Ovary (tissue), 9 donors: ENCODE measurements around the gene ERLIN1. TPM values are rescaled to one million over a fixed set of nuclear protein-coding genes. Genes with fewer than 3 reads are reported as not detected.

ENCODE experiments used
- DNase-seq, 5 donors: peaks; one replicate each; pipeline ENCODE4 v3.0.0-alpha.2; 2019 to 2020
- H3K27ac ChIP-seq, 2 donors: fragments of 200-600 bp; one replicate each; pipeline versions ENCODE4 v1.5.1 to v1.8.0; 2019 to 2022
- H3K27me3 ChIP-seq: fragments of 200-600 bp; one replicate; pipeline ENCODE4 v1.8.0; 2022
- H3K36me3 ChIP-seq: fragments of 200-600 bp; sonication (generic); one replicate; pipeline ENCODE4 v1.5.1; 2019
- H3K4me1 ChIP-seq: one replicate; pipeline ENCODE4 v1.8.1; 2013; ENCODE audit warnings: mild to moderate bottlenecking, moderate library complexity; ENCODE audit not compliant: insufficient read depth
- H3K4me3 ChIP-seq: fragments of 200-600 bp; sonication (generic); one replicate; pipeline ENCODE4 v1.5.1; 2017
- H3K9me3 ChIP-seq, 2 donors: fragments of 200-600 bp in 1 of 2; sonication (generic) in 1 of 2; one replicate each; pipeline versions ENCODE4 v1.5.1 to v1.8.1; 2013 to 2019; ENCODE audit warnings: mild to moderate bottlenecking in 1 of 2, moderate library complexity in 1 of 2
- EP300 ChIP-seq: sonication (generic); formaldehyde crosslinking; IDR thresholded peaks from one replicate; pipeline ENCODE4 v1.6.1; 2017; ENCODE audit warnings: antibody characterized with exemption
- POLR2A ChIP-seq: fragments of 450-650 bp; IDR thresholded peaks from one replicate; pipeline ENCODE4 v1.6.1; 2017; ENCODE audit warnings: antibody characterized with exemption, mild to moderate bottlenecking, moderate library complexity
- WGBS, 3 donors: extraction: QIAGEN DNeasy Blood & Tissue Kit in 1 of 3; methylation state at CpG; one replicate each; pipeline versions ENCODE4 v1.1.5 to v1.1.7; 2013 to 2017; 5-methylcytosine and 5-hydroxymethylcytosine counted together
- intact Hi-C, 4 donors: fragments of 100-400 bp; cut with DNase I; formaldehyde crosslinking; loops; one replicate each; pipeline versions ENCODE4 v1.11.0 to v1.15.1; 2022 to 2023
- polyA plus RNA-seq, 2 donors: library from polyadenylated mRNA; stranded (reverse); fragments of 200-250 nt in 1 of 2; fragments of 350-450 nt in 1 of 2; fragmentation: Illumina TruSeq in 1 of 2; extraction: RNeasy Lipid Tissue Mini Kit (QIAGEN cat#74804) in 1 of 2; gene quantifications; one replicate each; pipeline ENCODE4 v1.2.3, GENCODE V29; 2013 to 2014
- total RNA-seq, 7 donors: library from RNA; depleted of rRNA in 2 of 7; stranded (reverse); fragments of >200 nt in 2 of 7; fragmentation: NEBNext Ultra II Directional in 3 of 7; extraction: Animal tissue kit (Norgen Biotek cat#: 25700) in 3 of 7; gene quantifications; one replicate each; pipeline versions ENCODE4 v1.1.0 to v1.2.4, GENCODE V29; 2016 to 2023
- TF ChIP-seq, protein P1 (sequence below), 3 donors: fragments of 450-650 bp in 2 of 3; fragments of 200-600 bp in 1 of 3; IDR thresholded peaks; one replicate each; pipeline versions ENCODE4 v1.5.1 to v1.8.0; 2016 to 2022; ENCODE audit warnings: antibody characterized with exemption in 3 of 3, mild to moderate bottlenecking in 1 of 3
- donor health status: DM: no; HTN: no; CAD: no; lungs with moderate emphysema.
- donor health status: DM: no; HTN: no; CAD: no.
- donor health status: Bipolar disorder and iron deficiency.
- donor health status: DM: yes; HTN: yes; CAD: no.
- donor health status: DM: no; HTN: no; CAD: no.
- donor health status: DM: yes; HTN: yes; CAD: no.

The ERLIN1 gene
- total and polyA plus RNA-seq, 9 donors: 10.7 to 55.2 (median 24.6) TPM

DNA sequence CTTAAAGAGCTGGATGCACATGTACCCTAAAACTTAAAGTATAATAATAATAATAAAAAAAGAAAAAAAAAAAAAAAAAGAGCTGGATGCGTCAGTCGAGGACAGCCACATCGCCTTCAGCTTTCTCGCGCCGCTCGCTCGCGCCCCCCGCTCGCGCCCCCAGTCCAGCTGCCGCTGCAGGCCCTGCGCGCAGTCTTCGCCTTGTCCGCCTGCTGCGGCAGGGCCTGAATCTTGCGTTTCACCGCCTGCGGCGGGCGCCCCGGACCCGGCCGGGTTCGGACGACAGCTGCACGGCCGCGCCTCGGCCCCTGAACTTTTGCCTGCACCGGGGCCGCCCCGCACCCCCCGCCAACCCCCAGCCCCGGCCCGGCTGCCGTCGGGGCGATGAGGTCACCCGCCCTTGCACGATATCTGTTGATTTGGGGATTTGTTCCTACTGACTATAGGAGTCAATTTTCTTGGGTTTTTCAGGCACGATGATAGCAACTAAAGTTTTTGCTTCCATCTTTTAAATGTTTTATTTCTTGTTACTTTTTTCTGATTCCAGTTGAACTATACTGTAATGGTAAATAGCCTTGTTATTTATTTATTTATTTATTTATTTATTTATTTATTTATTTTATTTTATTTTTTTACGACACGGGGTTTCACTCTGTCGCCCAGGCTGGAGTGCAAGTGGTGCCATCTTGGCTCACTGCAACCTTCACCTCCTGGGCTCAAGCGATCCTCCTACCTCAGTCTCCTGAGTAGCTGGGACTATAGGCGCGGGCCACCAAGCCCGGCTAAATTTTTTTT is 70.7 kb downstream of the ERLIN1 start:
- no peak overlapping the region for H3K27ac ChIP-seq
- no peaks in the 10 kb centered on the region for H3K36me3 ChIP-seq
- TF ChIP-seq, protein P1, sequence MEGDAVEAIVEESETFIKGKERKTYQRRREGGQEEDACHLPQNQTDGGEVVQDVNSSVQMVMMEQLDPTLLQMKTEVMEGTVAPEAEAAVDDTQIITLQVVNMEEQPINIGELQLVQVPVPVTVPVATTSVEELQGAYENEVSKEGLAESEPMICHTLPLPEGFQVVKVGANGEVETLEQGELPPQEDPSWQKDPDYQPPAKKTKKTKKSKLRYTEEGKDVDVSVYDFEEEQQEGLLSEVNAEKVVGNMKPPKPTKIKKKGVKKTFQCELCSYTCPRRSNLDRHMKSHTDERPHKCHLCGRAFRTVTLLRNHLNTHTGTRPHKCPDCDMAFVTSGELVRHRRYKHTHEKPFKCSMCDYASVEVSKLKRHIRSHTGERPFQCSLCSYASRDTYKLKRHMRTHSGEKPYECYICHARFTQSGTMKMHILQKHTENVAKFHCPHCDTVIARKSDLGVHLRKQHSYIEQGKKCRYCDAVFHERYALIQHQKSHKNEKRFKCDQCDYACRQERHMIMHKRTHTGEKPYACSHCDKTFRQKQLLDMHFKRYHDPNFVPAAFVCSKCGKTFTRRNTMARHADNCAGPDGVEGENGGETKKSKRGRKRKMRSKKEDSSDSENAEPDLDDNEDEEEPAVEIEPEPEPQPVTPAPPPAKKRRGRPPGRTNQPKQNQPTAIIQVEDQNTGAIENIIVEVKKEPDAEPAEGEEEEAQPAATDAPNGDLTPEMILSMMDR (IDR thresholded peaks at IDR 0.05): no peak
- TF ChIP-seq POLR2A (no peak), EP300 (no peak)
- H3K4me1 ChIP-seq: no peaks in the 10 kb centered on the region
- no peaks in the 10 kb centered on the region for H3K27me3 ChIP-seq
- H3K9me3 ChIP-seq: no peaks in the 10 kb centered on the region
- intact Hi-C loops: no loop called here
- H3K4me3 ChIP-seq: no peak overlapping the region
- peak in 1 of 5 donors; percentile 15 for DNase-seq
- WGBS, 3 donors: 16 to 18% (median 17%) methylated on average over 51 of the region's 51 CpGs

DNA sequence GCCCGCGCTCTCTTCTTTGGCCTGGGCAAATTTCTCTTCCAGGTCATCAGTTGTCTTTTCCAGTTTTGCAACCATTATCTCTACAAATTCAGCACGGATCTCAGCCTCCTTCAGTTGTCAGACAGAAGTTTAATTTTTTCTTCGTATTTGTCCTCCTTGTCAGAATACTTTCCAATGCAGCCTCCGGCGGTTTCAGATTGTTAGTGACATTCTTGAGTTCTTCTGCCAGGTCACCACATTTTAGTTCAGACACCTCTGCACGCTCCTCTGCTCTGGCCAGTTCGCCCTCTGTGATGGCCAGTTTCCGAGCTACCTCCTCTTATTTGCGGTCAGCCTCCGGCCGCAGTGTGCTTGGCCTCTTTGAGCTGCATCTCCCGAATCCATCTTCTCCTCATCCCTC is 71.4 kb downstream of the ERLIN1 start:
- WGBS, 3 donors: 86% methylated on average over 13 of the region's 13 CpGs
- intact Hi-C loops: no loop called here
- DNase-seq: no peak
- H3K27me3 ChIP-seq: no peaks in the 10 kb centered on the region
- no peak overlapping the region for H3K4me3 ChIP-seq
- no peak overlapping the region for H3K27ac ChIP-seq
- no peaks in the 10 kb centered on the region for H3K9me3 ChIP-seq
- no peaks in the 10 kb centered on the region for H3K36me3 ChIP-seq
- no peaks in the 10 kb centered on the region for H3K4me1 ChIP-seq
- TF ChIP-seq EP300 (no peak), POLR2A (no peak)
- TF ChIP-seq, protein P1 (IDR thresholded peaks at IDR 0.05): no peak

DNA sequence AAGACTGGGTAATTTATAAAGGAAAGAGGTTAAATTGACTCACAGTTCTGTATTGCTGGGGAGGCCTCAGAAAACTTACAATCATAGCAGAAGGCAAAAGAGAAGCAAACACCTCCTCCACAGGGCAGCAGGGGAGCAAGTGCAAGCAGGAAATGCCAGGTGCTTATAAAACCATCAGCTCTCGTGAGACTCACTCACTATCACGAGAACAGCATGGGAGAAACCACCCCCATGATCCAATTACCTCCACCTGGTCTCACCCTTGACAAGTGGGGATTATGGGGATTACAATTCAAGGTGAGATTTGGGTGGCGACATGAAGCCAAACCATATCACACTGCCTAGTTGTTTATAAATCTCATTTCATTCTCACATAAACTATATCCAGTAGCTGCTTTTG is 76.2 kb downstream of the ERLIN1 start:
- DNase-seq: no peak
- TF ChIP-seq, protein P1 (IDR thresholded peaks at IDR 0.05): no peak
- TF ChIP-seq POLR2A (no peak), EP300 (no peak)
- no peaks in the 10 kb centered on the region for H3K4me1 ChIP-seq
- H3K9me3 ChIP-seq: no peaks in the 10 kb centered on the region
- intact Hi-C loops: no loop called here
- H3K36me3 ChIP-seq: no peaks in the 10 kb centered on the region
- no peak overlapping the region for H3K27ac ChIP-seq
- no peaks in the 10 kb centered on the region for H3K27me3 ChIP-seq
- no peak overlapping the region for H3K4me3 ChIP-seq
- WGBS, 3 donors: 30 to 40% (median 32%) methylated on average over 3 of the region's 3 CpGs

DNA sequence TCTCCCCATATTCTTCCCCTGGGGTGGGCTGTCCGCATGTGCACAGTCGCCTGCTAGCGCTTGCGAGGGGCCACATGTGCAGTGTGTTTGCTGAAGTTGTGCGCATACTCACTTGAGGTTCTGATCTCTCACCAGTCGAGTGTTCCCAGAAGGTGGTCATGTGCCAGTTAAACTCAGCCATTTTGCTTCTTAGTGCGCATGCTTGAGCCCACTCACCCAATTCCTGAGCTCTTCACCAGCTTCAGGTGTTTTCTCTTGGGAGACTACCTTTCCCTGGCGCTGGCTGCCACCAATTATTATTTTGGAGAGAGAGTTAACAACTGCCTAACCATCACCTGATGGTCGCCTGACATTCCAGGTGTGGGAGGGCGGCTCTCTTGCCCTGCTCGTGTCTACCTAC is 79.0 kb downstream of the ERLIN1 start:
- TF ChIP-seq, protein P1 (IDR thresholded peaks at IDR 0.05): no peak
- TF ChIP-seq EP300 (no peak), POLR2A (no peak)
- intact Hi-C loops: no loop called here

More for the DNA sequence above, 79.0 kb downstream of the ERLIN1 start:
- H3K9me3 ChIP-seq: no peaks in the 10 kb centered on the region
- 76 to 90% (median 82%) methylated on average over 11 of the region's 11 CpGs for WGBS, 3 donors
- DNase-seq: no peak
- H3K27me3 ChIP-seq: no peaks in the 10 kb centered on the region
- H3K27ac ChIP-seq: no peak overlapping the region
- no peak overlapping the region for H3K4me3 ChIP-seq
- no peaks in the 10 kb centered on the region for H3K36me3 ChIP-seq
- H3K4me1 ChIP-seq: no peaks in the 10 kb centered on the region
